AG10803 (cell line): Measurements from ENCODE around the gene ATP6V0A1.

Source experiments
- DNase-seq: peaks from one replicate; pipeline ENCODE4 v3.0.0; 2010; ENCODE audit warnings: low read depth
- H3K4me3 ChIP-seq: 2 replicates; pipeline ENCODE4 v1.5.1; 2011; ENCODE audit warnings: mild to moderate bottlenecking, low read length, control low read depth
- TF ChIP-seq, protein P1 (sequence below): conservative IDR thresholded peaks from 2 replicates; pipeline ENCODE4 v1.5.1; 2011; ENCODE audit warnings: mild to moderate bottlenecking, low read length, control low read depth, inconsistent platforms

ATP6V0A1 gene

DNA sequence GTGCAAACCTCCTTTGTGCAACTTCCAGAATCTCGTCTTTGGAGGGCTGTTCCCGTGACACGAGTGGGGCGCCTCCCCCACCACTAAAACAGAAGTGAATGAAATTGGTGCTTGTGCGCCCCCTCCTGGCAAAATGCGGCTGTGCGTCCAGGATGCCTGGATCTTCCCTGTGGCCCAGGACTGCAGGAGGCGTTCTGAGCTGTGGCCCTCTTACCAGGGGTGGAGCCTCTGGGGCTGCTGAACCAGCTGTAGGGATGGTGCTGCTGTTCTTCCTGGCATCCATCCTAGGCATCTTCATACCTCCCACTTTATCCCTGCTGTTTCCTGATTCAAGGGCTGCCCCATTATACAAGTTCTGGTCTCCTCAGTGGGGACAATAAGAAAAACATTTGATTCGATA is 58.8 kb downstream of the ATP6V0A1 start:
- TF ChIP-seq, protein P1, sequence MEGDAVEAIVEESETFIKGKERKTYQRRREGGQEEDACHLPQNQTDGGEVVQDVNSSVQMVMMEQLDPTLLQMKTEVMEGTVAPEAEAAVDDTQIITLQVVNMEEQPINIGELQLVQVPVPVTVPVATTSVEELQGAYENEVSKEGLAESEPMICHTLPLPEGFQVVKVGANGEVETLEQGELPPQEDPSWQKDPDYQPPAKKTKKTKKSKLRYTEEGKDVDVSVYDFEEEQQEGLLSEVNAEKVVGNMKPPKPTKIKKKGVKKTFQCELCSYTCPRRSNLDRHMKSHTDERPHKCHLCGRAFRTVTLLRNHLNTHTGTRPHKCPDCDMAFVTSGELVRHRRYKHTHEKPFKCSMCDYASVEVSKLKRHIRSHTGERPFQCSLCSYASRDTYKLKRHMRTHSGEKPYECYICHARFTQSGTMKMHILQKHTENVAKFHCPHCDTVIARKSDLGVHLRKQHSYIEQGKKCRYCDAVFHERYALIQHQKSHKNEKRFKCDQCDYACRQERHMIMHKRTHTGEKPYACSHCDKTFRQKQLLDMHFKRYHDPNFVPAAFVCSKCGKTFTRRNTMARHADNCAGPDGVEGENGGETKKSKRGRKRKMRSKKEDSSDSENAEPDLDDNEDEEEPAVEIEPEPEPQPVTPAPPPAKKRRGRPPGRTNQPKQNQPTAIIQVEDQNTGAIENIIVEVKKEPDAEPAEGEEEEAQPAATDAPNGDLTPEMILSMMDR, result peak; percentile 95
- peak; percentile 97 for DNase-seq
- no peak overlapping the region for H3K4me3 ChIP-seq

DNA sequence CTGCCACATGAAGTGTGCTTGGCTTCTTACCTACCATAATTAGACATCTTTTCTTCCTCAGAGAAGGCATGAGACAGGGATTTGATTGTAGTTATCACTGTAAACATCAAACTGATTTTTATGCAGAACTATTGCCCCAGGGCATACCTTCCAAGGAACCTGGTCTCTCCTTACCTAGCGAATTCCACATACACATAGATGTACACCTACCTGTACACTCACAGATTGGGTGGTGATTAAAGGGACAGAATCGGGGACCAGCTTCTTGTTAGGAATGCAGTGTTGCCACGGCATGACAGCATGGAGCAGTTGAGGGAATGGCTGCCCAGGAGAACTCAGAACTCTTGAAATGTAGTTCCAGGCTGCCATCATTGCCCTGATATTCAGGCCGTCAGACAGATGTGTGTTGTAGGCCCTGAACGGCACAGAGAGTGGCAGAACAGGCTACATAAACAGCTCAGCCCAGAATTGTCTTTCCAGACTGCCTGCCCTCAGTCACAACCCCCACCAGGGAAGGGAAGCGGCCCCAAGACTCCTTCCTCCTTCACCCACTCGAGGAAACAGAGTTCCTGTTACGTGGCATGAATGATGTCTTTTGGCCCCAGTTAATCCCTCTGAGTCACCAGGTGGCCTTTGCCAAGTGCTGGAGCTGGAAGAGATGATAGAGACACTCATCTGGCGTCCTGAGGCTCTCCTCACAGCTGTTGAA is 59.5 kb downstream of the ATP6V0A1 start:
- no peak overlapping the region for H3K4me3 ChIP-seq
- DNase-seq, result peak; percentile 98

DNA sequence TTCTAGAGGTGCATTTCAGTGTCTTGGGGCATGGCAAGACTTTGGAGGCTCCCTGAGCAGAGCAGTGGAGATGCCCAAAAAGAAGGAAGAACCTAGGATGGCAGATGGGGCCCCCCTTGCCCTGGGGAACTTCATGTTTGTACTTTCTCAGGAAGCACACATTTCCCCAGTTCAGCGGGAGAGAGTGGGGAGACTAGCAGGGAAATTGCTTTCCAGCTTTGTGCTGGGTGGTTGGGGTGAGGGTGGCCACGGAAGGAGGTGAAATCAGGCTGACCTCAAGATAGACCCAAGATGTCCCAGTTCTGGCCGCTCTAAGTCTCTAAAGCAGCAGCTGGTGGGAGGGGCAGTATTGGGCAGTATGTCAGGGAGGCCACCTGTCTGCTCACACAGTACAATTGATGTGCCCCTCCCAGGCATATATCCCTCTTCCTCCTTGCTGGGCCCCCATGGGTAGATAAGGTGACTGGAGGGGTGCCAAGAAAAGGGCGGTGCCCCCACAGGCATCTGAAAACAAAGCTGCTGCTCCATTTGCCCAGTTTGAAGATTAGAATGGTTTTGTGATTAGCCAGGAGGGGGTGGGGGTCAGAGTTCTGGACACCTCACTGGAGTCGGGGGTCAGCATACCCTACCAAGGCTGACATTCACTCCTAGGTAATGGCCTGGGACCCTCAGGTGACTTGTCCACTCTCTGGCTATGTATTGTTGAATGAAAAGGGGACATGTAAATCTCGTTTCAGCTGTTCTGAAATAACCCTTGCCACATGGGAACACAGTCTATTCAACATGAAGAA is 60.3 kb downstream of the ATP6V0A1 start:
- TF ChIP-seq, protein P1, result no peak
- peak; percentile 25 for DNase-seq
- no peak overlapping the region for H3K4me3 ChIP-seq

More for the DNA sequence above, 59.5 kb downstream of the ATP6V0A1 start:
- TF ChIP-seq, protein P1, result no peak

DNA sequence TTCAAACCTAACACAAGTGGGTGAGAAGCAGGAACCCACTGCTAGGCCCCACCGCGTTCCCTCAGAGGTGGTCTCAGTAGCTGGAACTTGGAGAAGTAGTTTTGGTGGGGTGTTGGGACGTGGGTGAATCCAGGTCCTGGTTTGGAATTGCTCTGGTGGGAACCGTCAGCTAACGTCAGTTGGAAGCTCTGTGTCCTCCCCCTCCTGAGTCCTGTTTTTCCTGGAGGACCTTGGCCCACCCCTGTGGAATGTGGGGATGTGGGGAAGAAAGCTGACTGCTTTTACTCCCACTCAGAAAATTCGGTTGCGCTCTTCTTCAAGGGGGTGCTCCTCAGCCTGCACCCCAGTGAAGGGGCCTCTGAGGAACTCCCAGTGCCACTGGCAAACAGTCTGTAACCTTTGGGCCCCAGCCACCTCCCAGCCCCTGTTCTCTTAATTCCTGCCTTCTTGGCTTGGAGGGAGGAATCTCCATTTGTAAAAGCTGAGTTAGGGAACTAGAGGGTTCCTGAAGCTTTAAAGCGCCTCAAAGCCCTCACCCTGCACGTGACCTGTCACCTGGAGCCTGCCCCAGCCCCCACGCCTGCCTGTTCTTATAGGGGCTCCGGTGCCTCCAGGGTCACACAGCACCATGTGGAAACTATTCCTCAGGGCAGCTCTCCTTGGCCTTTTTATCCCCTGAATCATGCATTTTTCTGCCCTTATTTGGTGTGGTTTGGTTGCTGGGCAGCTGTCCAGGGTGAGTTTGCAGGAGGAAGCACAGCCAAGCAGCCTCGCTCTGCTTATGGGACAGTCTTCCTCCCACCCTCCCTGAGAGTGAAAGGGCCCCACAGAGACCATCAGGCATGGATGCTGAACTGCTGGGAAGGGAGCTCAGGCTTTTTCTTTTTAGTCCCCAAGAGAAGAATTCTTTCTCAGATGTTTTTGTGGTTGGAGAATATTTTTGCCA is 61.1 kb downstream of the ATP6V0A1 start:
- TF ChIP-seq, protein P1, result no peak
- DNase-seq, result peak; percentile 100
- no peak overlapping the region for H3K4me3 ChIP-seq

DNA sequence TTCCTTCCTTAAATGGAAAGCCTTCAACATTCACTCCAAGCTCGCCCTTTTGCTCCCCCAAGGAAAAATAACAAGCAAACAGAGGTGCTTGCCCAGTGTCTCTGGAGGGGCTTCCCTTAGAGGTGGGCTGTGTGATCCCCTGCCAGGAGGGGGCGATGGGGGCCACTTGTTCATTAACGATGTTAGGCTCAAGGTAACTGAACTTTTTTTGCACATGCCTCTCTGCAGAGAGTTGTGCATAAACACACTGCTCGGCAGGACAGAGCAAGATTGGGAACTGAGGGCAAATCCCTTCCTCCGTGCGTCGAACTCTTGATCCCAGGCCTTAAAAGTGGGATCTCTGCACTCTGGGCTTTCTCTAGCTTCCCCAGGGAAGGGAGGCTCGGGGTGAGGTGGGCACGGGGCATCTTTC is 61.9 kb downstream of the ATP6V0A1 start:
- DNase-seq, result no peak
- TF ChIP-seq, protein P1, result peak; percentile 30
- peak overlapping the region; percentile 24 for H3K4me3 ChIP-seq

DNA sequence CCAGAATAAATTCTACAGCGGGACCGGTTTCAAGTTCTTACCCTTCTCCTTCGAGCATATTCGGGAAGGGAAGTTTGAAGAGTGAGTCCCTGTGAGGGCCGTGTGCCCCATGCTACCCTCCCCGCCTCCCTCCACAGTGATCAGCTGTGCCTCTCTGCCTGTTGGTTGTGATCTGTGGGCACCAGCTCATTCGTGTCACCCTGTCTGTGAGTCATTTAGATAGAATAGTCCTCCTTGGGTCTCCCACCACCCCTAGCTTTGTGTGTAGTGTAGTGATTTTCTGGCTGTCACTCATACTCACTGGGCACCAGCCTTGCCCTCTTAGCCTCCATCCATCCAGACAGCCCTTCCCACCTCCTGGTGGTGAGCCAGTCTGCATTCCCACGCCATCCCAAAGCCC is 62.4 kb downstream of the ATP6V0A1 start:
- TF ChIP-seq, protein P1, result 0 out of 2 replicates have a peak, but pooled peaks have one; percentile 2
- peak; percentile 21 for DNase-seq
- H3K4me3 ChIP-seq, result no peak overlapping the region; the same call in 1 of the 2 replicates
